Keratinocyte (primary cell): ENCODE data around the gene AKR1C3.
A peak's percentile ranks its signal among the peaks of the same experiment; 100 is the strongest.

Source experiments
- EZH2 ChIP-seq: IDR thresholded peaks from one replicate; pipeline ENCODE4 v1.6.1; 2012; ENCODE audit warnings: inconsistent platforms, mild to moderate bottlenecking, low read length, moderate library complexity
- TF ChIP-seq, protein P1 (sequence below), 3 experiments: IDR thresholded peaks in 1 of 3; conservative IDR thresholded peaks in 1 of 3; optimal IDR thresholded peaks in 1 of 3; 2 replicates in 2 of 3; 3 replicates in 1 of 3; pipeline versions ENCODE3 to v1.5.1; 2011; ENCODE audit warnings: low read length in 3 of 3, mild to moderate bottlenecking in 3 of 3, moderate library complexity in 2 of 3, control low read depth in 1 of 3, inconsistent platforms in 1 of 3; ENCODE audit not compliant: insufficient read depth in 2 of 3; ENCODE audit errors: extremely low read depth in 1 of 3

DNA sequence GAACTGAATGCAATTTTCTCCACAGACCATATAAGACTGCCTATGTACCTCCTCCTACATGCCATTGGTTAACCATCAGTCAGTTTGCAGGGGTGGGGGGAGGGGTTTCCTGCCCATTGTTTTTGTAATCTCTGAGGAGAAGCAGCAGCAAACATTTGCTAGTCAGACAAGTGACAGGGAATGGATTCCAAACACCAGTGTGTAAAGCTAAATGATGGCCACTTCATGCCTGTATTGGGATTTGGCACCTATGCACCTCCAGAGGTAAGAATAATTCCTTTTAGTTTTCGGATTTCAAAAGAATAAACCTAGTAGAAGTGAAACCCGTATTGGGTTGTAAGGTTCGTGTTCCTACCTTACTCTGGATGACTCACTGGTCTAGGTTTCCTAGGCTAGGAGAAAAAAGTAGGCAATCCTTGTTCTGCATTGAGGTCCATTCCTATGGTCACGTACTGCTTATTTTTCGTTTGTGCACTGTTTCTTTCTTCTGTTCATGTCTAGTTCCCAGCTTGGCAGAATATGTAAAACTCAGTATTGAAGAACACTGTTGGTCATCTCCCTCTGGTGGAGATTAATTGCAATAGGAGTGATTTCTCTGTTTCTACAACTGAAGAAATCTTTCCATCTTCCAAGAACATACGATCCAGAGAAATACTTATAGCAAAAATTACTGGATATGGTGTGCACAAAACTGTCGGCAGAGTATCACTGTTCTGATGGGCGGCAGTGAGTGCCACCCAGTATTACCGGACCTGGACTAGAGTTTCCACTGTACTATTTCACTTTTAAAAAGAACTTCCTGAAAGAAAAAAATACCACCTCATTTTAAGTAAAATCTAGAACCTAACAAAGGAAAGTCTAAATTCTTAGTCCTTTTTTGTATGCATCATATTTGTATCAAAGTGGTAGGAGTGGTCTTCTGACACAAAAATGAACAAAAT is at the start of gene AKR1C3:
- TF ChIP-seq, protein P1, sequence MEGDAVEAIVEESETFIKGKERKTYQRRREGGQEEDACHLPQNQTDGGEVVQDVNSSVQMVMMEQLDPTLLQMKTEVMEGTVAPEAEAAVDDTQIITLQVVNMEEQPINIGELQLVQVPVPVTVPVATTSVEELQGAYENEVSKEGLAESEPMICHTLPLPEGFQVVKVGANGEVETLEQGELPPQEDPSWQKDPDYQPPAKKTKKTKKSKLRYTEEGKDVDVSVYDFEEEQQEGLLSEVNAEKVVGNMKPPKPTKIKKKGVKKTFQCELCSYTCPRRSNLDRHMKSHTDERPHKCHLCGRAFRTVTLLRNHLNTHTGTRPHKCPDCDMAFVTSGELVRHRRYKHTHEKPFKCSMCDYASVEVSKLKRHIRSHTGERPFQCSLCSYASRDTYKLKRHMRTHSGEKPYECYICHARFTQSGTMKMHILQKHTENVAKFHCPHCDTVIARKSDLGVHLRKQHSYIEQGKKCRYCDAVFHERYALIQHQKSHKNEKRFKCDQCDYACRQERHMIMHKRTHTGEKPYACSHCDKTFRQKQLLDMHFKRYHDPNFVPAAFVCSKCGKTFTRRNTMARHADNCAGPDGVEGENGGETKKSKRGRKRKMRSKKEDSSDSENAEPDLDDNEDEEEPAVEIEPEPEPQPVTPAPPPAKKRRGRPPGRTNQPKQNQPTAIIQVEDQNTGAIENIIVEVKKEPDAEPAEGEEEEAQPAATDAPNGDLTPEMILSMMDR (optimal IDR thresholded peaks at IDR 0.05 in 1 of 3, IDR thresholded peaks at IDR 0.05 in 1 of 3, conservative IDR thresholded peaks at IDR 0.05 in 1 of 3; ENCODE audit: extremely low read depth in 1 of 3, insufficient read depth in 2 of 3, low read length in 3 of 3) = peak in 2 of 3 experiments; percentile 51 to 65
- no peak for TF ChIP-seq EZH2
